HepG2 (cell line): ENCODE data around the gene FAM20A. TPM values are rescaled to one million over a fixed set of nuclear protein-coding genes. Genes with fewer than 3 reads are reported as not detected.
A peak's percentile ranks its signal among the peaks of the same experiment; 100 is the strongest.

Experiments used
- DPF2 ChIP-seq: sonication (generic); formaldehyde crosslinking; IDR thresholded peaks from 2 replicates; pipeline ENCODE4 v1.4.0; 2020; ENCODE audit warnings: mild to moderate bottlenecking, low read depth, missing genetic modification reagents, borderline replicate concordance
- ETS1 ChIP-seq: sonication (generic); formaldehyde crosslinking; IDR thresholded peaks from 2 replicates; pipeline ENCODE4 v1.4.0; 2020; ENCODE audit warnings: missing genetic modification reagents
- HMGXB3 ChIP-seq: sonication (generic); formaldehyde crosslinking; IDR thresholded peaks from 2 replicates; pipeline ENCODE4 v1.4.0; 2020; ENCODE audit warnings: missing genetic modification reagents, borderline replicate concordance
- IRF2 ChIP-seq: IDR thresholded peaks from 2 replicates; pipeline ENCODE4 v1.6.1; 2018; ENCODE audit warnings: missing genetic modification reagents, missing compliant biosample characterization
- IRF9 ChIP-seq: sonication (generic); formaldehyde crosslinking; IDR thresholded peaks from 2 replicates; pipeline ENCODE4 v1.8.0; 2022; ENCODE audit warnings: missing genetic modification reagents, mild to moderate bottlenecking, borderline replicate concordance
- MEIS1 ChIP-seq: sonication (generic); formaldehyde crosslinking; IDR thresholded peaks from 2 replicates; pipeline ENCODE4 v1.9.0; 2021; ENCODE audit warnings: mild to moderate bottlenecking, missing genetic modification reagents, moderate library complexity, borderline replicate concordance
- RBFOX2 ChIP-seq: fragments of 200-400 bp; formaldehyde crosslinking; IDR thresholded peaks from 2 replicates; pipeline ENCODE4 v1.6.1; 2017; ENCODE audit warnings: low read depth, mild to moderate bottlenecking, low read length
- RFXANK ChIP-seq: IDR thresholded peaks from 2 replicates; pipeline ENCODE4 v1.6.1; 2016
- SOX13 ChIP-seq, 3 experiments: fragments of 450-650 bp in 1 of 3; sonication (generic) in 1 of 3; formaldehyde crosslinking in 1 of 3; IDR thresholded peaks in 2 of 3; conservative IDR thresholded peaks in 1 of 3; 2 replicates each; pipeline versions ENCODE4 v1.5.0 to v1.6.1; 2016 to 2020; ENCODE audit warnings: antibody characterized with exemption in 1 of 3, mild to moderate bottlenecking in 1 of 3, missing compliant biosample characterization in 1 of 3, missing genetic modification reagents in 1 of 3, moderate library complexity in 1 of 3
- ZBTB44 ChIP-seq: sonication (generic); formaldehyde crosslinking; IDR thresholded peaks from 2 replicates; pipeline ENCODE4 v1.4.0; 2020; ENCODE audit warnings: missing genetic modification reagents
- ZNF10 ChIP-seq: sonication (generic); formaldehyde crosslinking; IDR thresholded peaks from 2 replicates; pipeline ENCODE4 v1.4.0; 2020; ENCODE audit warnings: mild to moderate bottlenecking, low read depth, missing genetic modification reagents, borderline replicate concordance
- ZNF124 ChIP-seq: sonication (generic); formaldehyde crosslinking; IDR thresholded peaks from 2 replicates; pipeline ENCODE4 v1.4.0; 2020; ENCODE audit warnings: missing genetic modification reagents
- ZNF430 ChIP-seq: sonication (generic); formaldehyde crosslinking; IDR thresholded peaks from 2 replicates; pipeline ENCODE4 v1.9.0; 2021; ENCODE audit warnings: mild to moderate bottlenecking, missing genetic modification reagents
- ZNF431 ChIP-seq: sonication (generic); formaldehyde crosslinking; IDR thresholded peaks from 2 replicates; pipeline ENCODE4 v1.9.0; 2022; ENCODE audit warnings: missing genetic modification reagents, low read depth, mild to moderate bottlenecking, borderline replicate concordance
- ZNF800 ChIP-seq: sonication (generic); formaldehyde crosslinking; IDR thresholded peaks from 2 replicates; pipeline ENCODE4 v1.4.0; 2020; ENCODE audit warnings: missing genetic modification reagents
- polyA plus RNA-seq, 8 experiments: library from polyadenylated mRNA; depleted of rRNA in 3 of 8; stranded (reverse) in 7 of 8; unstranded in 1 of 8; fragments of >200 nt; fragmentation: Illumina TruSeq in 4 of 8; extraction: Trizol in 4 of 8; gene quantifications; 2 replicates each; pipeline versions ENCODE4 v1.2.1 to v1.2.3, GENCODE V29; 2011 to 2016; ENCODE audit warnings: low read depth in 4 of 8, missing spikeins in 1 of 8, mixed read lengths in 1 of 8; ENCODE audit not compliant: insufficient read depth in 1 of 8
- total RNA-seq, 5 experiments: library from RNA; depleted of rRNA; stranded (reverse); fragments of >200 nt; fragmentation: Illumina TruSeq; extraction: Trizol; gene quantifications; 2 replicates each; pipeline ENCODE4 v1.2.3, GENCODE V29; 2016; ENCODE audit warnings: low read depth in 1 of 5

The FAM20A gene
- total and polyA plus RNA-seq, 2 of the 13 experiments (the other 11 are each of a cell fraction or from before 2014, with no cell fraction given), result 9.3 to 20.7 TPM

- TF ChIP-seq MEIS1 (CRISPR knock-in tag) (peak; percentile 98), ZNF430 (CRISPR knock-in tag) (0 out of 2 replicates have a peak, but pooled peaks have one; percentile 67), ZNF124 (no peak), ETS1 (CRISPR knock-in tag) (no peak), SOX13 (IDR thresholded peaks at IDR 0.05) (peak; percentile 76), SOX13 (CRISPR knock-in tag; conservative IDR thresholded peaks at IDR 0.05 in 1 of 2, IDR thresholded peaks at IDR 0.05 in 1 of 2) (peak in 1 of 2 experiments; percentile 96; a peak in 2 of 4 replicates), DPF2 (CRISPR knock-in tag) (peak; percentile 77; the same call in 1 of the 2 replicates), RFXANK (CRISPR knock-in tag) (no peak), ZNF10 (no peak), IRF2 (peak; percentile 56; the same call in 1 of the 2 replicates), RBFOX2 (no peak), HMGXB3 (0 out of 2 replicates have a peak, but pooled peaks have one; percentile 6), ZNF431 (CRISPR knock-in tag) (no peak), ZNF800 (CRISPR knock-in tag) (no peak), IRF9 (CRISPR knock-in tag) (no peak), ZBTB44 (CRISPR knock-in tag) (no peak)
These were observed 16.4 kb downstream of the FAM20A start (continued) for GRCh38 chr17:68584581-68585303.
